GM21723 (cell line): ENCODE data around the gene XPA.
"Not testable (repeated sequence)": the region's sequence is repeated elsewhere in the genome, so short reads cannot be mapped to it uniquely, and the experiment has no call there.

Experiments
- ATAC-seq: cut with Tn5 transposase; IDR thresholded peaks from one replicate; pipeline ENCODE4 v1.9.1; 2021; ENCODE audit warnings: mild to moderate bottlenecking, moderate library complexity; ENCODE audit not compliant: unreplicated experiment

The XPA gene

GRCh38 chr9:97704345-97704677 lies 7.2 kb upstream of the XPA start:
- ATAC-seq: no peak

DNA sequence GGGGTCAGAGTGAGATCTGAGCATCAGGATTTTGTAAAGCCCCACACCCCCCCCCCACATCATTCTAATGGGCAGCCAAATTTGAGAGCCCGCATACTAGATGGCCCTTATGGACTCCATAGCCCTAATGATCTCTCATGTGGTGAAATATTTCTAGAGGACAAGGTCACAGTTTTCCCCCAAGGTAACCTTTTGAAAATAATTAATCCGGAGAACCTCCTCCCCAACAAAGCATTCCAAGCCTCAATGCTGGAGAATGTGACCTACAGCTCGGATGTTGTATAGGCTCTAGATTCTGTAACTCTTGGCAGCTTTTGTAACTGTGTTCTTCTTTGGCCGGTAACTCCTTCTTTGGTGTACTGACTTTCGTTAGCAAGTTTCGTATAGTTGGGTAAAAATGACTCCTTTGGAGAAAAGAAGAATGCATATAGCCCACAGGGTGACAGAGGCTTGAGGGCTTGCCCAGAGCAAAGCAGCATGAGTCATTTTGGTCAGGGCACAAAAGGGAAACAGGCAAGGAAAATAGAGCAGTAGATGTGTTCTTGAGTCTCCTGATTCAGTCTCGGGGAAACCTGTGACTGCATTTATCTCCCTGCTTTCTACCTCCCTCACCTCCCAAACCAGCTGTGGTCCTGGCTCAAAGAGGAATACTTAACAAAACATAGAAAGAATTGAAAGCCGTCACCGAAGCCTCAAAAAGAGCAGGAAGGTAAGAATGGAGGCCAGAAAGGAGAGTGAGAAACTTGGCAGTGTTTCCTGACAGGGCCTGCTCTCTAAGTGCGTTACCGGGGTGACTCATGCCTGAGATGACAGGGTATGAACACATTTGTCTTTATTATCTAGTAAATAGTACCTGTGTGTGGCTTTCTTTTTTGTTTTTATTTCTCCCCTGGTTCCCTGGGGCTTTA lies 6.6 kb upstream of the XPA start:
- no peak for ATAC-seq

DNA sequence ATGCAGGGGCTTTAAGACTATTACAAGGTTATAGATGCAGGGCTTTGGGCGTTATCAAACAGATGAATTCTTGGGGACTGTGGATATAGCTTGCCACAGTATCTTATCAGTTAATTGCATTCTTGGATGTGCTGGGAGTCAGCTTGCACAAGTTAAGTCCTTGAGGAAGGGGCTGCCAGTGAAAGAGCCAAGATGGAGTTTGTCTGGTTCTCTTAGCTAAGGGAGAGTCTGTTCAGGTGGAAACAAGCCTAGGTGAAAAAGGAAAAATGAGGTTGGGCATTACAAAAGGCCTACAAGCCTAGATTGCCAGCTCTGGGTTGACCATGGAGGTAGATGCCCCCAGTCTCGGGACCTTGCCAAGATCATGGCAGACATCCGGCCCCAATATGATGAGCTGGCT lies 2.7 kb upstream of the XPA start:
- ATAC-seq: not testable (repeated sequence)

DNA sequence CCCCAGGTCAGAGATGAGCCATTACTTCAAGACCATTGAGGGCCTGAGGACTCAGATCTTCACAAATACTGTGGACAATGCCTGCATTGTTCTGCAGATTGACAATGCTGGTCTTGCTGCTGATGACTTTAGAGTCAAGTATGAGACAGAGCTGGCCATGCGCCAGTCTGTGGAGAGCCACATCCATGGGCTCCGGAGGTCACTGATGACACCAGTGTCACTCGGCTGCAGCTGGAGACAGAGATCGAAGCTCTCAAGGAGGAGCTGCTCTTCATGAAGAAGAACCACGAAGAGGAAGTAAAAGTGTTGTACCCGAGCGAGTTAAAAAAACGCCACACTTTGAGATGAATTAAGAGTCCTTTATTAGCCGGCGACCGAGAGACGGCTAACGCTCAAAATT lies 2.1 kb upstream of the XPA start:
- not testable (repeated sequence) for ATAC-seq

- no peak for ATAC-seq
Observed at GRCh38 chr9:97698865-97699264, 1.7 kb upstream of the XPA start.

- no peak for ATAC-seq
Observed at GRCh38 chr9:97697837-97698236, 697 bp upstream of the XPA start.

- ATAC-seq: no peak
Observed at GRCh38 chr9:97695995-97696802, 941 bp downstream of the XPA start.

- no peak for ATAC-seq
Observed at GRCh38 chr9:97695390-97695789, 1.8 kb downstream of the XPA start.

- no peak for ATAC-seq
Observed at GRCh38 chr9:97694769-97695168, 2.4 kb downstream of the XPA start.

GRCh38 chr9:97689401-97690180 lies 7.5 kb downstream of the XPA start:
- no peak for ATAC-seq

- no peak for ATAC-seq
Observed at GRCh38 chr9:97688654-97689053, 8.5 kb downstream of the XPA start.

GRCh38 chr9:97682242-97682641 lies 14.9 kb downstream of the XPA start:
- ATAC-seq: no peak

GRCh38 chr9:97675655-97676054 lies 21.5 kb downstream of the XPA start:
- ATAC-seq: no peak

- ATAC-seq: no peak
Observed at GRCh38 chr9:97673922-97674321, 23.2 kb downstream of the XPA start.

- ATAC-seq: no peak
Observed at GRCh38 chr9:97672403-97672802, 24.7 kb downstream of the XPA start.

DNA sequence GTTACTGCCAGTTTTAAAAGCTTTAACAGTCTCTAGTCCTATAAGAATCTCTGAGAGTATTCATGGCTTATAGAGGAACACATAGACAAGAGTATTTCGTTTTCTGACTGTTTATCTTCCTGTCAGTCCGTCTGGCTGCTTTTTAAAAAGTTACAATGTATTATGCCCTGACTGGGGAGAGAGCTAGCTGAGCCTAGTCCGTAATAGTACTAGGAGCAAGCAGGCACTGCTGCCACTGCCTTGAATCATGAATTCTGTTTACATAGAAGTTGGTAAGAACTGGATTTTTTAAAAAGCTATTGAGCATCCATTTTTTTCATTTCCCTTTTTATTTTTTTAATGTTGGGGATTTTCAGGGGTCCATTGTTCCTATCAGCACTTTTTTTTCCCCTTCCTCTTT lies 26.6 kb downstream of the XPA start:
- ATAC-seq: no peak

DNA sequence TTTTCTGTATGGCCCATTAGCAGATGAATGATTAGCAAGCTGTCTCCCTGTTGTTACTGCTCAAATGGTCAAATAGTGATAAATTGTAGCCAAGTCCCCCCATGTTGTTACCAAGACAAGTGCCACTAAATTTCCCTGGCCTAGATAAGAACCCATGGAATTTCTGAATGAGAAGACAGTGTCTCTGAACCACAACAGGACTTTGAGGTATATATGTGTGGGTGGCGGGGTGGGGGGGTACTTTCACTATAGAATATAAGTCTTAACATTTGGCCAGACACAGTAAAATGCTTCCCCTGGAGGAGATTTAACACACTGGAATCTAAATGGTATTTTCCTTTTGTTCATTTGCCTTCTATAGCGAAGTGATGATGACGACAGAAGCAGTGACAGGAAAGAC lies 28.7 kb downstream of the XPA start:
- no peak for ATAC-seq

GRCh38 chr9:97666907-97667686 lies 30.0 kb downstream of the XPA start:
- ATAC-seq: no peak

DNA sequence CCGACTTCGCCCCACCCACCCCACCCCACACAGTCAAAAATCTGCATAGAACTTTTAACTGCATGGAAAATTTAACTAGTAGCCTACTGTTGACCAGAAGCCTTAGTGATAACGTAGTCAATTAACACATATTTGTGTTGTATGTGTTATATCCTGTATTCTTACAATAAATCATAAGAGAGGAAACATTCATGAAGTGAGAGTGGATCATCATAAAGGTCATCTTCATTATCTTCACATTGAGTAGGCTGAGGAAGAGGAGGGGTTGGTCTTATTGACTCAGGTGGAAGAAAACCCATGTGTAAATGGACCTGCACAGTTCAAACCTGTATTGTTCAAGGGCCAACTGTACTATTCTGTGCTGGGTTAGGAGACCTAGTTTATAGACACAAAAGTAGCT lies 31.4 kb downstream of the XPA start:
- no peak for ATAC-seq

DNA sequence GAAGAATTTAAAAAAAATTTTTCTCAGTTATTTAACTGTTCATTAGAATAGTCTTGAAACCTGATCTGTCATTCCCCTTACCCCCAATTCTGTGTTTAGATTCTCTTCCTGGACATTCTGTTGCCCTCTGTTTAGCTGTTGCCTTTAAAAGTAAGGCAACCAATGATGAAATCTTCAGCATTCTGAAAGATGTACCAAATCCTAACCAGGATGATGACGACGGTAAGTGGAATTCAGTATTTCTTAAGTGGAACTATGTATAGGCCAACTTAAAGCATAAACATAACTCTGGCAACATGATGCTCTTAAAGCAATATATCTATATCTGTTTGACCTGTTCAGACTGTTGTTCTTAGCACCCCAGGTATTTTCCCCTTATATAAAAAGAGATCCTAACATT lies 36.3 kb downstream of the XPA start:
- ATAC-seq: no peak

DNA sequence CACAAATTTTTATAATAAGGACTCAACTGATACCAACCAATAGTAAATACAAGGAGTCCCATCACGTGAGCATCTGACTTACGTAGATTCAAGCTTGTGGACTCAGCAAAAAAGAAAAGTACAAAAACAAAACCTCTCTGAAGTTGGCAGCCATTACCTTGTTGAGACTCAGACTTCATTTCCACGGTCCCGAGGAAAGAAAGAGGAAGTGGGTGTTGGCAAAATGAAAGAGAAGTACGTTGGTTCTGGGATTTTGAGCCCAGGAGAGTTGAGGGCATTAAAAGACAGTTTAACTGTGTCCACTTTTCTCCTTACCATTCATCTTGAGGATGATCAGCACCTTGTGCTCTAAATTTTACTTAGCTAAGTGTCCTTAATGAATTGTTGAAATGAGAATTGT lies 36.8 kb downstream of the XPA start:
- ATAC-seq: no peak
